ENCODE data around the gene AKT2. TPM values are rescaled to one million over a fixed set of nuclear protein-coding genes. Genes with fewer than 3 reads are reported as not detected.

Gene AKT2
- total and polyA plus RNA-seq, 5 experiments from 2014 or later: 21.5 to 210 (median 26.9) TPM

DNA sequence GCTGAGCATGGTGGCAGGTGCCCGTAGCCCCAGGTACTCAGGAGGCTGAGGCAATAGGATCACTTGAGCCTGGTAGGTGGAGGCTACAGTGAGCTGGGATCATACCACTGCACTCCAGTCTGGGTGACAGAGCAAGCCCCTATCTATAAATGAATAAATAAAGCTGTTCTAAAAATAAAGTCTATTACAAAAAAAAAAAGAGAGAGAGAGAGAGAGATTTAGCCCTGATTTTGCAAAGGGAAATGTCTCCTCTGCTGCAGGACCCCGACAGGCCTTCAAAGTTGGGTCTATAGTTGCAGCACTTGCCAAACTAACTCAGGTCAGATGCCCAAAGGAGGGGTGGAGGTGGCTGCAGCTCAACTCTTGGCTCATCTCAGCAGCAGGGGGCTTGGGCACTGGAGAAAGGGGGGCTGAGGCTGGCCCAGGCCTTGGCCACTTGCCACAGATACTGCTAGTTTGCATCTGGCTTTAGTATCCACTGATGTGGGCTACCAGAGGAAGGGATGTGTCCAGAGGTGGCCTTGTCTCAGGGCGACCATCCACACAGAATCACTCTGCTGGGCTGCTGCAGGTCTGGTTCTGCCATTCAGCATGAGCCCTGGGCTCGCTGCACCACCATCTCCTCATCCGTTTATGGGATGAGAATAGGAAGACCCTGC, 30.8 kb upstream of the AKT2 start:
- Mint-ChIP-seq H3K27me3 (no peaks in the 10 kb centered on the region), H3K36me3 (peaks cover 0 to 18% (median 0%) of the 10 kb centered on the region in 3 donors), H3K9me3 (no peaks in the 10 kb centered on the region), H3K4me1 (peaks cover 0 to 3% (median 0%) of the 10 kb centered on the region in 4 donors), H3K4me3 (no peak overlapping the region), H3K27ac (peak overlapping the region in 4 of 10 donors; percentile 15 to 48 (median 23))
- no peak for ATAC-seq
- DNase-seq: no peak
- POLR2A ChIA-PET: no interaction called here

DNA sequence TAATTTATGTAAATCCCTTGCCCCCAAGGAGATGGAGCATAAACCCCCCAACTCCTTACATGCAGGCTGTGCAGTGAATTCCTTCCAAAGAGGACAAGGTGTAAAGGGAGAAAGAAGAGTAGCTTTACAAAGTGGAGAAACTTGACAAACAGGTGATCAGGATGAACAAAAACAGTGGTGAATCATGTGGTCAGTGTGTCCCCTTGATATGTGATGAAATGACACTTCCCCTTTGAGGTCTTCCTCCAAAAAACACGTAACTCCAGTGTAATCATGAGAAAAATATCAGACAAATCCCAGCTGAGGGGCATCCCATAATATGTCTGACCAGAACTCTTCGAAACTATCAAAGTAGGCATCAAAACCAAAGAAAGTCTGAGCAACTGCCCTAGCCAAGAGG, 29.5 kb upstream of the AKT2 start:
- H3K4me3 Mint-ChIP-seq: no peak overlapping the region
- POLR2A ChIA-PET: interaction anchor here (0.7 kb wide), 1 partner anchor 24 kb away, joined by 3 read pairs; no protein-coding TSS in a partner anchor
- ATAC-seq: no peak
- H3K36me3 Mint-ChIP-seq: peaks cover 0 to 8% (median 0%) of the 10 kb centered on the region in 3 donors
- H3K4me1 Mint-ChIP-seq: no peaks in the 10 kb centered on the region
- no peaks in the 10 kb centered on the region for H3K27me3 Mint-ChIP-seq
- H3K27ac Mint-ChIP-seq: peak overlapping the region in 2 of 10 donors; percentile 33 to 35
- no peaks in the 10 kb centered on the region for H3K9me3 Mint-ChIP-seq
- DNase-seq: no peak

DNA sequence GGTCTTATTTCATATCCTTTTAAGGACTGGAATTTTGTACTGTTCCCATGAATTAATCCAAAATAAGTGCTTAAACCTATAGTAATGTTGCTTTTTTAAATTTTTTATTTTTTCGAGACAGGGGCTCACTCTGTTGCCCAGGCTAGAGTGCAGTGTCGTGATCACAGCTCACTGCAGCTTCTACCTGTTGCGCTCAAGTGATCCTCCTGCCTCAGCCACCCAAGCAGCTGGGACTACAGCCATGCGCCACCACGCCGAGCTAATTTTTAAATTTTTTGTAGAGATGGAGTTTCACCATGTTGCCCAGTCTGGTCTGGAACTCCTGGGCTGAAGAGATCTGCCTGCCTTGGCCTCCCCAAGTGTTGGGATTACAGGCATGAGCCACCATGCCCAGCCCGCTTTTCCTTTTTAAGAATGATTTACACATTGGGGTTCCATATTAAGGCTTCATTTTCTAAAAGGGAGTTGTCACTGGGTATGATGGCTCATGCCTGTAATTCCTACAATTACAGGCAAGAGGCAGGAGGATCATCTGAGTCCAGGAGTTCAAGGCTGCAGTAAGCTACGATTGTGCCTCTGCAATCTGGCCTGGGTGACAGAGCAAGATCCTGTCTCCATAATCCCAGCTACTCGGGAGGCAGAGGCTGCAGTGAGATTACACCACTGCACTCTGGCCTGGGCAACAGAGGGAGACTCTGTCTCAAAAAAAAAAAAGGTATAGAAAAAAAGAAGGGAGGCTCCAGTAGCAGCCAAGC, 28.3 kb upstream of the AKT2 start:
- Mint-ChIP-seq H3K4me3 (peak overlapping the region in 1 of 10 donors; percentile 14), H3K27ac (no peak overlapping the region), H3K36me3 (peaks cover 0 to 4% (median 0%) of the 10 kb centered on the region in 3 donors), H3K9me3 (no peaks in the 10 kb centered on the region), H3K27me3 (no peaks in the 10 kb centered on the region), H3K4me1 (no peaks in the 10 kb centered on the region)
- POLR2A ChIA-PET: no interaction called here
- ATAC-seq (no peak), DNase-seq (no peak)

DNA sequence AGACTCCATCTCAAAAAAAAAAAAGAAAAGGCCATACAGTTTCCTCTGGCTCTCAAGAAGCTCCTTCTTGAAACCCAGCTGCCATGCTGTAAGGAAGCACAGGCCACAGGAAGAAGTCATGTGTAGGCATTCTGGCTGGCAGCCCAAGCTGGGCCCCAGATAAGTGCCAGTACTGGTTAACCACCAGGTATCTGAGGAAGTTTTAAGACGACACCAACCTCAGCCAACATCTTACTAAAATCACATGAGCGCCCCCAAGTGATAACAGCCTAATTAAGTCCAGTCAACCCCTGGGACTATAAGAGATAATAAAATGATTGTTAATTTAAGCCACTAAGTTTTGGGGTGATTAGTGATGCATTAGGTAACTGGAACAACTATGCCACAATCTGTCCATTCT, 27.4 kb upstream of the AKT2 start:
- POLR2A ChIA-PET: no interaction called here
- Mint-ChIP-seq H3K9me3 (no peaks in the 10 kb centered on the region), H3K27ac (peak overlapping the region in 1 of 10 donors; percentile 20), H3K36me3 (peaks cover 0 to 3% (median 0%) of the 10 kb centered on the region in 3 donors), H3K4me3 (no peak overlapping the region), H3K27me3 (no peaks in the 10 kb centered on the region), H3K4me1 (no peaks in the 10 kb centered on the region)
- ATAC-seq (no peak), DNase-seq (no peak)

DNA sequence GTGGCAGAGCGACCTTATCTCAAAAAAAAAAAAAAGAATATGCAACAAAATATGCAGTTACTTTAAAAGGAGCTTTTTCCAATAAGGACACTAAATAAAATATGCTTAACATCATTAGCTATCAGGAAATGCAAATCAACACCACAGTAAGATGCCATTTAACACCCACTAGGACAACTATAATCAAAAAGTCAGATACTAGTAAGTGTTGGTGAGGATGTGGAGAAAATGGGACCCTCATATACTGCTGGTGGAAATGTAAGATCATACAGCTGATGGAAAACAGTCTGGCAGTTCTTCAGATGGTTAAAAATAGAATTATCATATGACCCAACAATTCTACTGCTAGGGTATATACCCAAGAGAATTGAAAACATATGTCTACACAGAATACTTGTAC, 24.5 kb upstream of the AKT2 start:
- Mint-ChIP-seq H3K9me3 (no peaks in the 10 kb centered on the region), H3K27me3 (no peaks in the 10 kb centered on the region), H3K4me1 (peaks cover 2 to 5% (median 3%) of the 10 kb centered on the region in 4 donors), H3K36me3 (no peaks in the 10 kb centered on the region), H3K27ac (no peak overlapping the region), H3K4me3 (no peak overlapping the region)
- ATAC-seq: no peak
- no peak for DNase-seq
- POLR2A ChIA-PET: no interaction called here

DNA sequence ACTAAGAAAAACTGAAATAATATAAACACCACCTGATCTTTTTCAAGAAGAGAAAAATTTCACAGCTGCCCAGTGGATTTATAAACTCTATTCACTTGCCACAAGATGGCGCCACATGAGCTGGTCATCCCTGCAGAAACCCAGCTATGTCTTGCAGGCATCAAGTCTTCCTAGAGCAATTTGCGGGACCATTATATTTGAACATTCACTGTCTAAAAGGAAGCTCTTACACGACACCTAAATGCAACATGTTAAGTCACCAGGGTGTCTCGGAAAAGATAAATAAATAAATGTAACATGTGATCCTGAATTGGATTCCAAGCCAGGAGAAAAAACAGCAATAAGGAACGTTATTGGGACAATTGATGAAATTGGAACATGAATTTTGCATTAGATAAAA, 20.3 kb upstream of the AKT2 start:
- Mint-ChIP-seq H3K4me3 (no peak overlapping the region), H3K27me3 (no peaks in the 10 kb centered on the region), H3K4me1 (peaks cover 2 to 5% (median 3%) of the 10 kb centered on the region in 4 donors), H3K9me3 (no peaks in the 10 kb centered on the region), H3K27ac (no peak overlapping the region), H3K36me3 (no peaks in the 10 kb centered on the region)
- DNase-seq: peak; percentile 51 to 87 (median 67)
- peak; percentile 71 to 75 for ATAC-seq
- POLR2A ChIA-PET: interaction anchor here (0.7 to 1.3 kb wide), 8 partner anchors 66 to 1374 kb away, joined by 3 to 11 read pairs (median 3); partner anchors contain the start of gene MRPS12

DNA sequence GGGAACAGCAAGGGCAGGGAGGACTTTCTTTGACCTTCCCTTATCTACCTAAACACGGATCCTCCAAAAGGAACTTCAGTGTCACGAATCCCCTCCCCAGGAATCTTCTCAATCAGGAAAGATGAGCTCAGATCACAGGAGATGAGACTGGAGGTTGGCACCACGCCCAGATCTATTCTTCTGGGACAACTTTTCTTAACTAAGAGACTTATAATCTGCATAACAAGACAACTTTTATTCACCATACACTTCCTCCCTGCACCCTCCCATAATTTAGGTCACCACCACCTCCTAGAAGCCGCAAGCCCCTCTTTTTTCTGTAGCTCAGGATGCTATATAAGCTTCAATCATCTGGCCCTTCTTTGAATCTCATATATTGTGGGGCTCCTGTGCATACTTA, 19.2 kb upstream of the AKT2 start:
- Mint-ChIP-seq H3K27me3 (no peaks in the 10 kb centered on the region), H3K27ac (no peak overlapping the region), H3K4me1 (peaks cover 2 to 5% (median 3%) of the 10 kb centered on the region in 4 donors), H3K4me3 (no peak overlapping the region), H3K9me3 (no peaks in the 10 kb centered on the region), H3K36me3 (no peaks in the 10 kb centered on the region)
- DNase-seq (no peak), ATAC-seq (no peak)
- POLR2A ChIA-PET: interaction anchor here (0.6 to 1.3 kb wide), 2 partner anchors 122 to 149 kb away, joined by 3 read pairs; no protein-coding TSS in a partner anchor

DNA sequence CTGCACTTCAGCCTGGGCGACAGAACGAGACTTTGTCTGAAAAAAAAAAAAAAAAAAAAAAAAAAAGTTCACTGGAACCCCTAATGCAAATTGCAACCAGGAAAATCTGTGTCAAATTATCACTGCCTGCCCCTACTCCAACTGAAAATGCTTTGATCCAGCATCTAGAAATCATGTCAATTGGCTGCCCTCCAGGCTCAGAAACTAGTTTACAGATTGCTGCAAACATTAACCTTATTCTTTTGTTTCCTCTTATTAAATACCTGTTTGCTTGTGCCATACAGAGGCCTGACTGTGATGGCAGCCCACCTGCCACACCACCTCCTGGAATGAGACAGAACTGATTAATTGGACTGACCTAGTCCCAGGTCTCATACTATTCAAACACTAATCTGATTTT, 18.6 kb upstream of the AKT2 start:
- H3K36me3 Mint-ChIP-seq: no peaks in the 10 kb centered on the region
- peak overlapping the region in 1 of 10 donors; percentile 15 for H3K27ac Mint-ChIP-seq
- no peaks in the 10 kb centered on the region for H3K9me3 Mint-ChIP-seq
- DNase-seq (no peak), ATAC-seq (no peak)
- H3K4me1 Mint-ChIP-seq: peaks cover 2 to 5% (median 3%) of the 10 kb centered on the region in 4 donors
- no peaks in the 10 kb centered on the region for H3K27me3 Mint-ChIP-seq
- POLR2A ChIA-PET: no interaction called here
- no peak overlapping the region for H3K4me3 Mint-ChIP-seq

DNA sequence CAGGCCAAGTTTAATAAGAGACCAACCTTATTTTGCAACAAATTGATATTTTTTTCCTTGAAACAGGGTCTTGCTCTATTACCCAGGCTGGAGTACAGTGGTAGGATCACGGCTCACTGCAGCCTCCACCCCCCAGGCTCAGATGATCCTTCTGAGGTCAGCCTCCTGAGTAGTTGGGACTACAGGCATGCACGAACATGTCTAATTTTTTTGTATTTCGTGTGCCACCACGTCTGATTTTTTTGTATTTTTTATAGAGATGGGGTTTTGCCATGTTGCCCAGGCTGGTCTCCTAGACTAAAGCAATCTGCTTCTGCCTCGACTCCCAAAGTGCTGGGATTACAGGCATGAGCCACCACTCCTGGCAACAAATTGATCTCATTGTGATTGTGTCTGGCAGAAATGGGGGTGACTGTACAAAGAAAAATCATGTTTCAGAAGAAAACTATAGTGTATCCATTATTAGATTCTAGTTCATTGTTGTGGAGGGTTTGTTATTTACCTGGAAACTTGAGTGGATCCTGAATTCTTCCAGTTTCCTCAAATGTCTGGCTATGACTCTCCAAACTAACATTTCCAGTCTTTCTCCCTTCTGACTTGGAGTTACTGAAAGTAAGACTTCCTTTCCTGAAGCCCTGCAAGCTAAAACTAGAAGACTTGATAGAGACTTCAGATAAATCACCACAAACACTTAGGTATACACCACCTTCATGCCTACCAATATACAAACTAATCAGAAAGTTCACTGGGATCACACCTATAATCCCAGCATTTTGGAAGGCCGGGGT, 17.3 kb upstream of the AKT2 start:
- no peak overlapping the region for H3K4me3 Mint-ChIP-seq
- H3K27ac Mint-ChIP-seq: peak overlapping the region in 1 of 10 donors; percentile 28
- POLR2A ChIA-PET: no interaction called here
- peaks cover 2 to 5% (median 3%) of the 10 kb centered on the region in 4 donors for H3K4me1 Mint-ChIP-seq
- DNase-seq (no peak), ATAC-seq (no peak)
- H3K27me3 Mint-ChIP-seq: no peaks in the 10 kb centered on the region
- no peaks in the 10 kb centered on the region for H3K36me3 Mint-ChIP-seq
- H3K9me3 Mint-ChIP-seq: no peaks in the 10 kb centered on the region

DNA sequence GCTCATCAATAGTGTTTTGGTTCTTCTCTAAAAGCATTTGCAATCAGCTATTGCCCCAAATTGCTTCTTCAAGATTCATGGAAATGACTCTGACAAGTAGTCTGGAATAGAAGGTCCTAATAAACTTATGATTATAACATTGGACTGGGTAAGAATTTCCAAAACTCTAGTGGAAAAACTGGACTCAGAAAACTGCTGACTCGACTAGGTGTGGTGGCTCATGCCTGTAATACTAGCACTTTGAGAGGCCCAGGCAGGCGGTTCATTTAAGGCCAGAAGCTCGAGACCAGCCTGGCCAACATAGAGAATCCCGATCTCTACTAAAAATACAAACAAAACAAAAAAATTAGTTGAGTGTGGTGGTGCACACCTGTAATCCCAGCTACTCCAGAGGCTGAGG, 15.5 kb upstream of the AKT2 start:
- DNase-seq (no peak), ATAC-seq (no peak)
- H3K4me3 Mint-ChIP-seq: no peak overlapping the region
- POLR2A ChIA-PET: interaction anchor here (0.6 kb wide), 1 partner anchor 965 kb away, joined by 3 read pairs; no protein-coding TSS in a partner anchor
- no peaks in the 10 kb centered on the region for H3K9me3 Mint-ChIP-seq
- no peaks in the 10 kb centered on the region for H3K27me3 Mint-ChIP-seq
- no peaks in the 10 kb centered on the region for H3K36me3 Mint-ChIP-seq
- H3K4me1 Mint-ChIP-seq: peaks cover 2 to 5% (median 3%) of the 10 kb centered on the region in 4 donors
- no peak overlapping the region for H3K27ac Mint-ChIP-seq

DNA sequence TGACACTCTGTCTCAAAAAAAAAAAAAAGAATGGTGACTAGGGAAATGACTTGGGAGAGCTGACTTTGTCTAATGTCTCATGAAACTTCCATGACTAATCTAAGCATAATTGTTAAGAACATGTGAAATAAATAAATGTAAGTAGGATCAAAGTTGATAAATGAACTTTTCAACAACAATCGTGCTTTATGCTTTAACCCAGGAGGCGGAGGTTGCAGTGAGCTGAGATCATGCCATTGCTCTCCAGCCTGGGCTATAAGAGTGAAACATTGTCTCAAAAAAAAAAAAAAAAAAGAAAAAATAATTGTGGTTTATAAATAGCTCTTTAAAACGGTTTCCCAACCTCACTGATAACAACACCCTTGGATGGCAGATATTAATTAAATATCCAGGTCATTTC, 12.9 kb upstream of the AKT2 start:
- no peaks in the 10 kb centered on the region for H3K36me3 Mint-ChIP-seq

DNA sequence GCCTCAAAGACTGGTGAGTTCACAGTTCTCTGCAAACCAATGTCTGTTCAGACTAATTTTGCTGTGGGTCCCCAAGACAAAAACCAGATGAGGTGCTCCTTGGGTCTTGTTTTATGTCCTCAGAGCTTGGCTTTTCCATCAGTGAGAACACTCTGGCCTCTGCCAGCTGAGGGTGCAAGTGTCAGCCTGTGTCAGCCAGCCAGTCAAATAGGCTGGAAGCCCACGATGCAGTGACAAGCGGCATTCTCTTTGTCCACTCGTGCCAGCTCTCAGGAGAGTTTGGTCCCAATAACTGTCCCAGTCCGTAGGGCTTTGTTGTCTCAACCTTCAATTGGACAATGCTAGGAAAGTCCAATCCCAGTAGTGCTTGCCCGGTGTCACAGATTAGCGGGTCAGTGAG, 9.4 kb upstream of the AKT2 start:
- H3K9me3 Mint-ChIP-seq: no peaks in the 10 kb centered on the region
- ATAC-seq (no peak), DNase-seq (no peak)
- no peaks in the 10 kb centered on the region for H3K4me1 Mint-ChIP-seq
- no peak overlapping the region for H3K4me3 Mint-ChIP-seq
- H3K27ac Mint-ChIP-seq: no peak overlapping the region
- POLR2A ChIA-PET: no interaction called here
- no peaks in the 10 kb centered on the region for H3K27me3 Mint-ChIP-seq
- no peaks in the 10 kb centered on the region for H3K36me3 Mint-ChIP-seq

More for the DNA sequence above, 12.9 kb upstream of the AKT2 start:
- no peaks in the 10 kb centered on the region for H3K9me3 Mint-ChIP-seq
- no peaks in the 10 kb centered on the region for H3K4me1 Mint-ChIP-seq
- POLR2A ChIA-PET: interaction anchor here (1.0 kb wide), 2 partner anchors 14 to 19 kb away, joined by 3 read pairs; no protein-coding TSS in a partner anchor
- no peak for ATAC-seq
- no peak for DNase-seq
- no peak overlapping the region for H3K4me3 Mint-ChIP-seq
- no peak overlapping the region for H3K27ac Mint-ChIP-seq
- no peaks in the 10 kb centered on the region for H3K27me3 Mint-ChIP-seq
